Keratinocyte (primary cell): ENCODE data around the gene SVOP. TPM values are rescaled to one million over a fixed set of nuclear protein-coding genes. Genes with fewer than 3 reads are reported as not detected.

ENCODE experiments used
- DNase-seq: peaks from one replicate; pipeline ENCODE4 v3.0.0-alpha.2; 2011; ENCODE audit warnings: low read depth, missing footprints, low spot score
- FAIRE-seq: peaks from 2 replicates; lab custom pipeline; 2011; peaks lifted over from hg19 to GRCh38; lab: Jason Lieb, UNC
- H2AFZ ChIP-seq: 2 replicates; pipeline ENCODE4 v1.6.0; 2012; ENCODE audit warnings: low read length, control low read depth, inconsistent platforms; ENCODE audit not compliant: control insufficient read depth
- H3K27ac ChIP-seq: 2 replicates; pipeline ENCODE4 v1.5.1; 2011; ENCODE audit warnings: low read length; ENCODE audit not compliant: control insufficient read depth, insufficient read depth
- H3K27me3 ChIP-seq: 3 replicates; pipeline ENCODE4 v1.6.0; 2011; ENCODE audit warnings: low read length; ENCODE audit not compliant: control insufficient read depth, insufficient read depth; ENCODE audit errors: extremely low read depth
- H3K36me3 ChIP-seq, 2 experiments: 2 replicates in 1 of 2; 3 replicates in 1 of 2; pipeline ENCODE4 v1.5.1; 2011; ENCODE audit warnings: low read length in 2 of 2, mild to moderate bottlenecking in 1 of 2; ENCODE audit not compliant: control insufficient read depth in 2 of 2, insufficient read depth in 2 of 2; ENCODE audit errors: extremely low read depth in 1 of 2
- H3K4me1 ChIP-seq: 3 replicates; pipeline ENCODE4 v1.5.1; 2011; ENCODE audit warnings: low read length; ENCODE audit not compliant: control insufficient read depth, insufficient read depth; ENCODE audit errors: extremely low read depth
- H3K4me2 ChIP-seq: 3 replicates; pipeline ENCODE4 v1.6.0; 2011; ENCODE audit warnings: low read depth, low read length; ENCODE audit not compliant: control insufficient read depth, insufficient read depth; ENCODE audit errors: extremely low read depth
- H3K4me3 ChIP-seq, 3 experiments: fragments of 200-600 bp in 1 of 3; sonication (generic) in 1 of 3; 2 replicates in 2 of 3; 3 replicates in 1 of 3; pipeline ENCODE4 v1.5.1; 2011 to 2016; ENCODE audit warnings: low read length in 3 of 3, mild to moderate bottlenecking in 3 of 3, control low read depth in 2 of 3, inconsistent platforms in 1 of 3, low read depth in 1 of 3, mixed read lengths in 1 of 3, mixed run types in 1 of 3, moderate library complexity in 1 of 3; ENCODE audit not compliant: control insufficient read depth in 2 of 3, insufficient read depth in 2 of 3; ENCODE audit errors: extremely low read depth in 1 of 3
- H3K79me2 ChIP-seq: 2 replicates; pipeline ENCODE4 v1.6.0; 2012; ENCODE audit warnings: low read length; ENCODE audit not compliant: control insufficient read depth, insufficient read depth
- H3K9ac ChIP-seq: 3 replicates; pipeline ENCODE4 v1.6.0; 2011; ENCODE audit warnings: low read length; ENCODE audit not compliant: control insufficient read depth, insufficient read depth; ENCODE audit errors: extremely low read depth
- H3K9me1 ChIP-seq: 3 replicates; pipeline ENCODE4 v1.6.0; 2011; ENCODE audit warnings: low read length; ENCODE audit not compliant: control insufficient read depth, insufficient read depth; ENCODE audit errors: extremely low read depth
- H3K9me3 ChIP-seq: 2 replicates; pipeline ENCODE4 v1.5.1; 2012; ENCODE audit warnings: low read depth, low read length; ENCODE audit not compliant: control insufficient read depth
- H4K20me1 ChIP-seq: 3 replicates; pipeline ENCODE4 v1.6.0; 2011; ENCODE audit warnings: low read length; ENCODE audit not compliant: control insufficient read depth, insufficient read depth; ENCODE audit errors: extremely low read depth
- EZH2 ChIP-seq: IDR thresholded peaks from one replicate; pipeline ENCODE4 v1.6.1; 2012; ENCODE audit warnings: inconsistent platforms, mild to moderate bottlenecking, low read length, moderate library complexity
- dilution Hi-C: fragments of 300-500 bp; cut with MboI; formaldehyde crosslinking; loops from one replicate; pipeline ENCODE4 v1.7.0; 2020; ENCODE audit warnings: low sequenced_read_pairs; ENCODE audit not compliant: extremely low pct_ligation_motif_present
- polyA plus RNA-seq, 5 experiments: library from polyadenylated mRNA; depleted of rRNA in 3 of 5; stranded (reverse) in 3 of 5; stranded (forward) in 1 of 5; unstranded in 1 of 5; fragments of >200 nt; gene quantifications; 1 replicate in 1 of 5; 2 replicates in 3 of 5; 3 replicates in 1 of 5; pipeline versions ENCODE4 v1.2.1 to v1.2.3, GENCODE V29; 2011 to 2012; ENCODE audit warnings: missing spikeins in 2 of 5, low read depth in 1 of 5, low replicate concordance in 1 of 5
- TF ChIP-seq, protein P1 (sequence below), 3 experiments: IDR thresholded peaks in 1 of 3; conservative IDR thresholded peaks in 1 of 3; optimal IDR thresholded peaks in 1 of 3; 2 replicates in 2 of 3; 3 replicates in 1 of 3; pipeline versions ENCODE3 to v1.5.1; 2011; ENCODE audit warnings: low read length in 3 of 3, mild to moderate bottlenecking in 3 of 3, moderate library complexity in 2 of 3, control low read depth in 1 of 3, inconsistent platforms in 1 of 3; ENCODE audit not compliant: insufficient read depth in 2 of 3; ENCODE audit errors: extremely low read depth in 1 of 3

SVOP gene
- polyA plus RNA-seq, 1 donor (not counting 4 experiments of a cell fraction or from before 2014, with no cell fraction given), result not detected

DNA sequence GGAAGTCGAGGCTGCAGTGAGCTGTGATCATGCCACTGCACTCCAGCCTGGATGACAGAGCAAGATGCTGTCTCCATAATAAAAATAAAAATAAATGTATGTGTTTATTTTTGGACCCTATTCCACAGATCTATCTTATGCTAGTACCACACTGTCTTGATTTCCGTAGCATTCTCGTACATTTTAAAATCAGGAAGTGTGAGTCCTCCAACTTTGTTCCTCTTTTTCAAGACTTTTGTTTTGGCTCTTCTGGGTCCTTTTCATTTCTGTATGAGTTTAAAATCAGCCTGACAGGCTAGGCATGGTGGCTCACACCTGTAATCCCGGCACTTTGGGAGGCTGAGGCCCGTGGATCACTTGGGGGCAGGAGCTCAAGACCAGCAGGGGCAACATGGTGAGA is 115.1 kb downstream of the SVOP start:
- H3K36me3 ChIP-seq, result no peaks in the 10 kb centered on the region
- no peak overlapping the region for H3K9ac ChIP-seq
- H2AFZ ChIP-seq, result no peak overlapping the region
- no peaks in the 10 kb centered on the region for H3K9me1 ChIP-seq
- DNase-seq (no peak), FAIRE-seq (no peak)
- no peaks in the 10 kb centered on the region for H3K9me3 ChIP-seq
- dilution Hi-C loops, result no loop called here
- no peaks in the 10 kb centered on the region for H3K27me3 ChIP-seq
- H3K79me2 ChIP-seq, result no peaks in the 10 kb centered on the region
- H3K27ac ChIP-seq, result no peak overlapping the region
- no peaks in the 10 kb centered on the region for H3K4me1 ChIP-seq
- no peaks in the 10 kb centered on the region for H4K20me1 ChIP-seq
- H3K4me2 ChIP-seq, result no peak overlapping the region
- no peak overlapping the region for H3K4me3 ChIP-seq
- TF ChIP-seq, protein P1, sequence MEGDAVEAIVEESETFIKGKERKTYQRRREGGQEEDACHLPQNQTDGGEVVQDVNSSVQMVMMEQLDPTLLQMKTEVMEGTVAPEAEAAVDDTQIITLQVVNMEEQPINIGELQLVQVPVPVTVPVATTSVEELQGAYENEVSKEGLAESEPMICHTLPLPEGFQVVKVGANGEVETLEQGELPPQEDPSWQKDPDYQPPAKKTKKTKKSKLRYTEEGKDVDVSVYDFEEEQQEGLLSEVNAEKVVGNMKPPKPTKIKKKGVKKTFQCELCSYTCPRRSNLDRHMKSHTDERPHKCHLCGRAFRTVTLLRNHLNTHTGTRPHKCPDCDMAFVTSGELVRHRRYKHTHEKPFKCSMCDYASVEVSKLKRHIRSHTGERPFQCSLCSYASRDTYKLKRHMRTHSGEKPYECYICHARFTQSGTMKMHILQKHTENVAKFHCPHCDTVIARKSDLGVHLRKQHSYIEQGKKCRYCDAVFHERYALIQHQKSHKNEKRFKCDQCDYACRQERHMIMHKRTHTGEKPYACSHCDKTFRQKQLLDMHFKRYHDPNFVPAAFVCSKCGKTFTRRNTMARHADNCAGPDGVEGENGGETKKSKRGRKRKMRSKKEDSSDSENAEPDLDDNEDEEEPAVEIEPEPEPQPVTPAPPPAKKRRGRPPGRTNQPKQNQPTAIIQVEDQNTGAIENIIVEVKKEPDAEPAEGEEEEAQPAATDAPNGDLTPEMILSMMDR (optimal IDR thresholded peaks at IDR 0.05 in 1 of 3, IDR thresholded peaks at IDR 0.05 in 1 of 3, conservative IDR thresholded peaks at IDR 0.05 in 1 of 3; ENCODE audit: extremely low read depth in 1 of 3, insufficient read depth in 2 of 3, low read length in 3 of 3), result no peak
- no peak for TF ChIP-seq EZH2

DNA sequence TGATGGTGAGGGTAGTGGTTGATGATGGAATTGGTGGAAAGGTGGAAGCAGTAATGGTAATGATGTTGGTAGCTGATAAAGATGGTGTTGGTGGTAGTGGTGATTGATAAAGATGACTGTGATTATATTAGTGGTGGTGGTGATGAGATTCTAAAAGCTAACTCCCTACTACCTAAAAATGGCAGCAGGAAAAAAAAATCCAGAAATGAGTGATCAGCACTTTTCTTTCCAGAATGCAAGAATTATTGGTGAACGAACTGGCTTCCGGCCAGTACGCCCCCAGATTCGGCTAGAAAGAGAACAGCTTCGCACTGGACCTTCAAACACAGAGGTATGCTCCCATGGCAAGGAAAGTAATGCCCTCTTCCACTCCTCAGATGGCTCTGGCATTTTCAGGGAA is 121.7 kb downstream of the SVOP start:
- dilution Hi-C loops, result no loop called here
- Histone ChIP-seq H3K27ac (no peak overlapping the region), H3K4me2 (no peak overlapping the region), H3K4me1 (no peaks in the 10 kb centered on the region), H3K27me3 (no peaks in the 10 kb centered on the region), H3K79me2 (no peaks in the 10 kb centered on the region), H3K9me3 (no peaks in the 10 kb centered on the region), H3K36me3 (no peaks in the 10 kb centered on the region), H3K4me3 (no peak overlapping the region), H2AFZ (no peak overlapping the region), H4K20me1 (no peaks in the 10 kb centered on the region), H3K9me1 (no peaks in the 10 kb centered on the region), H3K9ac (no peak overlapping the region)
- FAIRE-seq, result no peak
- DNase-seq, result no peak
- TF ChIP-seq EZH2, result no peak
- TF ChIP-seq, protein P1 (optimal IDR thresholded peaks at IDR 0.05 in 1 of 3, IDR thresholded peaks at IDR 0.05 in 1 of 3, conservative IDR thresholded peaks at IDR 0.05 in 1 of 3; ENCODE audit: extremely low read depth in 1 of 3, insufficient read depth in 2 of 3, low read length in 3 of 3), result no peak
